ENCODE data around the gene PPIP5K2. TPM values are rescaled to one million over a fixed set of nuclear protein-coding genes. Genes with fewer than 3 reads are reported as not detected.
"Not testable (repeated sequence)": the region's sequence is repeated elsewhere in the genome, so short reads cannot be mapped to it uniquely, and the experiment has no call there.

Gene PPIP5K2
- total RNA-seq, 1 donor from 2014 or later = 54.5 TPM

DNA sequence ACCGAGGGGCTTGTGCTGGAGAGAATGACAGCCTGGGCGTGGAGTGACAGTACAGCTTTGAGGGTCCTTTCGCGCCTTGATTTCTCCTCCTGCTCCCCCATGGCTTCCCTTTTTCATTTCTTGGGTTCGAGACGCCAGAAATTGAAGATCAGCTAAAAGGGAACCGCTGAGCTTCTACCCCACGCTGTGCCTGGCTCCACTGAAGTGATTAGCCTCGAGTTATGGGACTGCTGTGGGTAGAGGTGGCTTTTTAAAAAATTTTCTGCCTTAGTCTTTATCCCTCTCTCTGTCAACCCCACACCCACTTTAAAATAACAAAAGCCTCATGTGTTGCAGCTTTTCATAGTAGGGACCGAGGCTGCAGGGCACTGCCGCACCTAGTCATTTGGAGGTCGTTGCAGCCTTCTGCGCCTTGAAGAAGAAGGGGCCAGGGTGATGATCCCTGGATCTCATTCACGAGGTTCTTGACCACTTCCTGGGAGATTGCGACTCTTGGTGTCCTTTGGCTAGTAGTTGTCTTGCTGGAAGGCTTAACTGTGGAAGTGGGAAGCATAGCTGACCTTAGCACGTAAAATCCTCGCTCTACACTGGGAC is 603 bp downstream of the PPIP5K2 start:
- DNase-seq (ENCODE audit: low spot score) = no peak

DNA sequence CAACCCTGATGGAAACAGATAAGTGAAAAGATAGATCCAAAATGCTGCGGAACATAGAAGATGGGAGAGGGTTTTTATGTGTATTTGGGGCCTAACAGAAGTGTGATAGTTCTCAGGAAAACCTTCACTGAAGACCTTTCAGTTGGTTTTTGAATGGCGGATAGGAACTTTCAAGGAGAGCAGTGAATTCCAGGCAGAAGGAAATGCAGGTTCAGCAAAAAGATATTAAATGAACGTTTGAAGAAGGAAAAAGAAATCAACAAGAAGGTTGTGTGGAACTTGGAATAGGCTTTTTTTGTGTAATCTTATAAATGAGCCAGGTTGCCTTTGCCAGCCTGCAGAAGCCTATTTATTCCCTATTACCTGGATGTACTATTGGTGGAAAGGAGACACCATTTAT is 2.1 kb downstream of the PPIP5K2 start:
- no peak for DNase-seq (ENCODE audit: low spot score)

DNA sequence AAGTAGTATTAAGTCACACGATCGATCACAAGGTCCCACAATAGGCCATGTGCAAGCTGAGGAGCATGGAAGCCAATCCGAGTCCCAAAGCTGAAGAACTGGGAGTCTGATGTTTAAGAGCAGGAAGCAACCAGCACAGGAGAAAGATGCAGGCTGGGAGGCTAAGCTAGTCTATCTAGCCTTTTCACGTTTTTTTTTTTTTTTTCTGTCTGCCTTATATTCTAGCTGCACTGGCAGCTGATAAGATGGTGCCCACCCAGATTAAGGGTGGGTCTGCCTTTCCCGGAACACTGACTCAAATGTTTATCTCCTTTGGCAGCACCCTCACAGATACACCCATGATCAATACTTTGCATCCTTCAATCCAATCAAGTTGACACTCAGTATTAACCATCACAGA is 6.5 kb downstream of the PPIP5K2 start:
- no peak for DNase-seq (ENCODE audit: low spot score)

DNA sequence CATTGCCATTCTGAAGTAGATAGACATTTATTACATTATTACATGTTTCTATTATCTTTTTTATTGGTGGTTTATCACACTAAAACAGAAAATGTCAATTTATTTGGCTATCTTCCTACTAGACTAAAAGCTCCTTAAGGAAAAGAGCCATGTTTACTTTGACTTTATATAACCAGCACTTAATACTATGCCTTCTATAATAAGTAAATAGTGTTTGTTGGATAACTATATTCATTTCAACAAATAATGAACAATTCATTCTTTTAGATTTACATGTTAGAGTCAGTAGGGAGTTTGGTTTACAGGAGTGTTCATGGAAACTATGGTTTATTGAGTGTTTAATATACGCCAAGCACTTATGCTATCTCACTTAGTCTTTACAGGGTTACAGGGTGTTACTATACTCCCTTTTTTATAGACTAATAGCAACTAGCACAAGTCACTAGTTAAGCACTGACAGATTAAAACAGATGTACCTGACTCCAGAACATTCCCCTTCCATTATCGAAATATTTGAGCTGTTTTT is 7.3 kb downstream of the PPIP5K2 start:
- no peak for DNase-seq (ENCODE audit: low spot score)

DNA sequence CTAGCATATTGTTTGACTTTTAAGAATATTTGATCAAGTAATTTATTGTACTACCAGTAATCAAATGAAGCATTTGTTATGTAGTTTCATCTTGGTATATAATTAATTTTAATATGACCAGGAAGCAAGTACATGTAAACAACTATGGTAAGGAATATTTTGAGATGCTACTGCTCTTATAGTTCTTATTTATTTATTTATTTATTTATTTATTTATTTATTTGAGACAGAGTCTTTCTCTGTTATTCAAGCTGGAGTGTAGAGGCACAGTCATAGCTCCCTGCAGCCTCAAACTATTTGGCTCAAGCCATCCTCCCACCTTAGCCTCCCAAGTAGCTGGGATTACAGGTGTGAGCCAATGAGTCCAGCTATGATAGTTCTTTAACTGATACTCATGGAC is 8.1 kb downstream of the PPIP5K2 start:
- no peak for DNase-seq (ENCODE audit: low spot score)

DNA sequence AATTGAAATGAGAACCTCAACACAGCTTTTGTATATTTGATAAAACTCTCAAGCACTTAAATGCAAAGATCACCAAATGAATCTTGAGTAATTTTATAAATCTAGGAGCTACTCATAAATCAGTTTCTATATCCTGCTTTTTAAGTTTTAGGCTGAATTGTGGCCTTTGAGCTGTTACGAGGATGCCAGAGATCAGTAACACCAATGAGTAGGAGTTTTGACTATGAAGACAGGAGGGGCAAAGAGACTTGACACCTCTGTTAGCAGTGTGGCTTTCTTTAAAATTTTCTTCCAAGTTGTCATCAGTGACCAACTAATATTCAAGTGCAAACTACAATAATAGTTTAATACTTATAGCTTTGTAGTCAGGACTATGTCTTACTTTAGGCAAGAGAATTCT is 12.6 kb downstream of the PPIP5K2 start:
- no peak for DNase-seq (ENCODE audit: low spot score)

DNA sequence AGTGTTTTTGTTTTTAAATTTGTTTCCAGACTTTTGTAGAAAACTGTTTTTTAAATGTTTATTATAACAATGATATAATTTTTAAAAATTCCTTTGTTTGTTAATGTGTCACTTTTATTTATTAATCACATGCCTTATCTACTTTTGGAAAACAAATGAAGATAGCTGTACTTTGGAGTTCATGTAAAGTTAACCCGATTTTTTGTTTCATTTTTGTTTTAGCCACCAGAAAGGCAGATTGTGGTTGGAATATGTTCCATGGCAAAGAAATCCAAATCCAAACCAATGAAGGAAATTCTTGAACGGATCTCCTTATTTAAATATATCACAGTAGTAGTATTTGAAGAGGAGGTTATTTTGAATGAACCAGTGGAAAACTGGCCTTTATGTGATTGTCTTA is 13.1 kb downstream of the PPIP5K2 start:
- no peak for DNase-seq (ENCODE audit: low spot score)

DNA sequence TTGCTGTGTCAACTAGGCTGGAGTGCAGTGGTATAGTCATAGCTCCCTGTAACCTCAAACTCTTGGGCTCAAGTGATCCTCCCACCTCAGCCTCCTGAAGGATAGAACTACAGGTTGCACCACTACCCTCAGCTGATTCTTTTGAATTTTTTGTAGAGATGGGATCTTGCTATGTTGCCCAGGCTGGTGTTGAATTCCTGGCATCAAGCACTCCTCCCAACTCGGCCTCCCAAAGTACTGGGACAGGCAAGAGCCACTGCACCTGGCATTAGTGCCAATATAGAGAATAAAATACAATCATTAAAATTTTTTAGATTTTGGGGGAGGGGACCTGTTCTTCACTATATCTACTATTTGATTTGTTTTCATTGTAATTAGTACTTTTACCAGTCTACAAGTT is 15.4 kb downstream of the PPIP5K2 start:
- DNase-seq (ENCODE audit: low spot score) = no peak

DNA sequence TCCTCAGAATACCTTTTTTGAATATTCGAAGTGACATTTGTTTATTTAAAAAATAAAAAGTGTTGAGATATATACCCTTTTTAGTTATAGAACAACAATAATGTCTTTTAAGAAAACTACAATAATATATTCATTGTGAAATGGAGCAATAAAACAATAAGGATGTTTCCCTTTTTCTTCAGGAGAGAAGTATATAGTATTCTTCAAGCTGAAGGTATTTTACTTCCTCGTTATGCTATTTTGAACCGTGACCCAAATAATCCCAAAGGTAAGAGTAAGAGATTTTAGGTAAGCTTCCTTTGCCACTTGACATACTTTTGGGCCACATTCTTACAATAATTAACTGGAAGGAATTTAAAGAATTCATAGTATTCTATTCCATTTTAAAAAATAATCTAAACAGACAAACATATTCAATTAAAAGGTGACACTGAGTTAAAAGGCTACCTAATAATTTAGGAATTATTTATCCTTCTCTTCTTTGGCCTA is 18.1 kb downstream of the PPIP5K2 start:
- DNase-seq (ENCODE audit: low spot score) = no peak

DNA sequence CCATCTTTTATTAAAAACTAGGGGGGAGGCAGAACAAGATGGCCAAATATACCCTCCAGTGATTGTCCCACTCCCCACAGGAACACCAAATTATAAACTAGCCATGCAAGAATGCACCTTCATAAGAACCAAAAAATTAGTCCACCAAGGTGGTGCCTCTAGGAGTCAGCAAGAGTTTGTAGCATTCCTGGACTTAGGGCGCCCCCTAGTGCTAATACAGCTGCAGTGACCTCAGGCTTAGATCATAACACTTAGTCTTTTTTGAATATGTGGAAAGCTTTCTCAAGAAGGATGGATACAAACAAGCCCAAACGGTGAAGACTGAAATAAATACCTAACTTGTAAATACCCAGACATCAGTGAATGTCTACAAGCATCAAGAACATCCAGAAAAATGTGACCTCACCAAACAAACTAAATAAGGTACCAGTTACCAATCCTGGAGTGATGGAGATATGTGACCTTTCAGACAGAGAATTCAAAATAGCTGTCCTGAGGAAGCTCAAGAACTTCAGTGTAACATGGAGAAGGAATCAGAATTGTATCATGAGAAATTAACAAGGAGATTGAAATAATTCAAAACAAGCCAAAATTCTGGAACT is 19.3 kb downstream of the PPIP5K2 start:
- no peak for DNase-seq (ENCODE audit: low spot score)

DNA sequence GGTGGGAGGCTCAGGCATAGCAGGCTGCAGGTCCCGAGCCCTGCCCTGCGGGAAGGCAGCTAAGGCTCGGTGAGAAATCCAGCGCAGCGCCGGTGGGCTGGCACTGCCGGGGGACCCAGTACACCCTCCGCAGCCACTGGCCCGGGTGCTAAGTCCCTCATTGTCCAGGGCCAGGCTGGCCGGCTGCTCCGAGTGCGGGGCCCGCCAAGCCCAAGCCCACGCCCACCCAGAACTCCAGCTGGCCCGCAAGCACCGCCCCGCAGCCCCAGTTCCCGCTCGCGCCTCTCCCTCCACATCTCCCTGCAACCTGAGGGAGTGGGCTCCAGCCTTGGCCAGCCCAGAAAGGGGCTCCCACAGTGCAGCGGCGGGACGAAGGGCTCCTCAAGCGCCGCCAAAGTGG is 22.0 kb downstream of the PPIP5K2 start:
- DNase-seq (ENCODE audit: low spot score) = not testable (repeated sequence)

DNA sequence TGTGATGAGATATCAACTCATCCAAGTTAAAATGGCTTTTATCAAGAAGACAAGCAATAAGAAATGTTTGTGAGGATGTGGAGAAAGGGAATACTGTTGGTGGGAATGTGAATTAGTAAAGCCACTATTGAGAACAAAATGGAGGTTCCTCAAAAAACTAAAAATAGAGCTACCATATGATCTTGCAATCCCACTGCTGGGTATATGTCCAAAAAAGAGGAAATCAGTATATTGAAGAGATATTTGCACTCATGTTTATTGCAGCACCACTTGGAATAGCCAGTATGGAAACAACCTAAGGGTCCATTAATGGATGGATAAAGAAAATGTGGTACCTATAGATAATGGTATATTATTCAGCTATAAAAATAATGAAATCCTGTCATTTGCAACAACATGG is 25.1 kb downstream of the PPIP5K2 start:
- DNase-seq (ENCODE audit: low spot score) = no peak

DNA sequence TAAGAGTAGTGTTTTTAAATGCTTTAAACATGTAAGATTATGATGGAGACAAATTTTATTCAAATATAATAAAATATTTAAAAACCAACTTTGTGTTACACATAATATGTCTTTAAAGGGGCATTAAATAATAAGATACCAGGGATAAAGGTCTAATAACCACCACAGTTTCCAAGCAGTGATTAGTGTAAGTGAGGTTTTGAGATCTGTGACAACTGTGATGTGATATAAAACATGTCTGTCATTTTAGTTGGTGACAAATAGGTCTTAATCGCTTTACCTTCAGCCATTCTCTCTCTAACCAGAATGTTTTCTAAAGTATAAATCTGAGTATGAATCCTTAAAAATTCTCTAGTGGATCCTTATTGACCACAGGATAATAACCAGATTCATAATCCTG is 28.1 kb downstream of the PPIP5K2 start:
- no peak for DNase-seq (ENCODE audit: low spot score)

DNA sequence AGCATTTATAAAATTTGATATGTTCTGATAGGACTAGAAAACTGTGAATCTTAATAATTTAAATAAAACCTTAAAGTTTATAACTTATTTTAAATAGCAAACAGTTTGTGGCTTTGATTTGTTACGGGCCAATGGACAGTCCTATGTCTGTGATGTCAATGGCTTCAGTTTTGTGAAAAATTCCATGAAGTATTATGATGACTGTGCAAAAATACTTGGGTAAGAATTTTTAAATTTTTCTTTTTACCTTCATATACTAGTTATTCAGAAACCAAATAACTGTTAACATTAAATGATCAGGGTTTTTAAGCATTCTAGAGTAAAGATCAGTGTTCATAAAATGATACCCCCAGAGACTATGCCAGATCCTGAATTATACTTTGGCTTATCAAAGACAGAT is 31.1 kb downstream of the PPIP5K2 start:
- no peak for DNase-seq (ENCODE audit: low spot score)

DNA sequence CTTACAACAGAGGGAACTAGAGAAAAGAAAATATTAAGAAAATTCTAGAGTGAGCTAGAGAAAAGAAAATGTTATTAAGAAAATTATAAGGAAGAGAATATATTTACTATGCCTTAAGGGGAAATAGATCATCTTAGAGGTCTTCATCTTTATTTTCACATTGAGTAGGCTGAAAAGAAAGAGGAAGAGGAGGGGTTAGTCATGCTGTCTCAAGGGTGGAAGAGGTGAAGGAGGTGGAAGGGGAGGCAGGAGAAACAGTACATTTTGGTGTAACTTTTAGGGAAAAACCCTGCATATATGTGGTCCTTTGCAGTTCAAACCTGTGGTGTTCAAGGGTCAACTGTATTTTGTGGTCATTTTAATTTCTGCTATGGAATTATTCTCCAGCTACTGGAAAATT is 46.6 kb downstream of the PPIP5K2 start:
- DNase-seq (ENCODE audit: low spot score) = no peak

DNA sequence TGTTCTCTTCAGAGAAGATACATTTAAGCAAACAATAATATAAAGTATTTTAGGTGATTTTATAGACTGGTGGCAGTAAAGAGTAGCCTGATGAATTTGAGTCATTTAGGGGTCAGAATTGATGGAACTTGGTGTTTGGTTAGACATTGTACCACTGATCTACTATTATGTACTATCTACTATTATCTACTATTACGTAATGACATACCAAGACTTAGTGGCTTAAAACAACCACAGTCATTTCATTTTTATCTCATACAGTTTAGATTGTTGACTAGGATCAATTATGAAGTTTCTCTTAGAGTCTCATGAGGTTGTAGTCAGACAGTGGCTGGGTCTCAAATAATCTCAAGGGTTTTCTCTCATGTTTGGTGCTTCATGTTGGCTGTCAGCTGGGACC is 54.0 kb downstream of the PPIP5K2 start:
- DNase-seq (ENCODE audit: low spot score) = no peak

DNA sequence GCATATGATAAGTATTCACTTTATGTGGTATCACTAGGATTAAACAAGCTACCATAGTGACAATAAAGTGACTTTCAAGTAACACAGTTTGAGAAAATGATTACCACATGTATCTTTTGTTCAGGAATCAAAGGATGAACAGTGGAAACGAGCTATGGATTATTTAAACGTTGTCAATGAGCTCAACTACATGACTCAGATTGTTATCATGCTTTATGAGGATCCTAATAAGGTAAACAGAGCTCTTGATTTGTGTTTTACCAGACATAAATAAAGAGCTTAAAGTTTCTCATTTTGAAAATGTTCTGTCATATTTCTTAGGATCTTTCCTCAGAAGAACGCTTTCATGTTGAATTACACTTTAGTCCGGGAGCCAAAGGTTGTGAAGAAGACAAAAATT is 57.4 kb downstream of the PPIP5K2 start:
- no peak for DNase-seq (ENCODE audit: low spot score)

DNA sequence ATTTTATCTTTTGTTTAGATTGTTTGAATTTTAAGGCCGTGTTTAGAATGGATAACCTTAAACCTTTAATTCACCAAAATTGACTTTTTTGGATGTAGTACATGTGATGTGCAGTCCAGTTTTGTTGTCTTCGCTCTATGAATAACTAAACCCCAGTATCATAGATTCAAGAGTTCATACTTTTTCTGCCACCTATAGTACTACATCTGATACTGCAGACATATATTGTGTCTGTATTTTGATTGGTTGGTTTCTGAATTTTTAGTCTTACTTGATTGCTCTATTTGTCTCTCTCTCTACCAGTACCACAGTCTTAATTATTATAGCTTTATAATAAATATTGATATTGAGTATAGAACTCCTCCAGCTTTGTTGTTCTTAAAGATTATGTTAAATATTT is 58.1 kb downstream of the PPIP5K2 start:
- no peak for DNase-seq (ENCODE audit: low spot score)

DNA sequence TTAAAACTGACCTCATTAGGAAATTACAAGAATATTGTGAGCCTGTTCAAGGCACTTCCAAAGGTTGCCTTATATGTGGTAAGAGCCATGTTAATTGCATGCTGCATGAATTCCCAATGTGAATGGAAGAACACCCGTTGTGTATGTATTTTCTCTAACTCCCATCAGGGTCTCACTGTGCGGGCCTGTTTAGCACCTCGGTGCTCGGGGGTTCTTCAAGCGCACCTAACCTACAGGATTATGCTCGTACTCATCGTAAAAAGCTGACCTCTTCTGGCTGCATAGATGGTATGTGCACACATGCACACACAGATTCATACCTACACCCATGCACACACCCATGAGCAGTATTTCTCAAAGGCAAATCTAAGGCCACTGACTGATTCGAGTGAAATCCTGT is 66.1 kb downstream of the PPIP5K2 start:
- no peak for DNase-seq (ENCODE audit: low spot score)

DNA sequence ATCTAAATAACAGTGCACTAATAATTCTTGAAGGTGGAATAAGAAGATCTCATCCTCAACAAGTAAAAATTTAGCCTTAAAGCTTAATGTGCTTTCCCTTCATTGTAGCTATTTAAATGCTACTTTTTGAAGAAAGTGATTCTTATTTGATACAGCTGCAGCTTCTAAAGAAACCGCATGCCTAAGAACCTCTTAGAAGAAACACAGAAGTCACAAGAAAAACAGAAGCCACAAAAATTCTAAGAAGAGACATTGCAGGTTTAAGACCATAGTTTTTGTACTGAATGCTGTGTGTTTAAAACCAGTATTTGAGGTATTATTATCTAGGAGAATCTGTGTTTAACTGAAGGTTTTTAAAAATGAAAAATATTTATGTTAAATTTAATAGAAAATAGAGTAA is 68.3 kb downstream of the PPIP5K2 start:
- no peak for DNase-seq (ENCODE audit: low spot score)

DNA sequence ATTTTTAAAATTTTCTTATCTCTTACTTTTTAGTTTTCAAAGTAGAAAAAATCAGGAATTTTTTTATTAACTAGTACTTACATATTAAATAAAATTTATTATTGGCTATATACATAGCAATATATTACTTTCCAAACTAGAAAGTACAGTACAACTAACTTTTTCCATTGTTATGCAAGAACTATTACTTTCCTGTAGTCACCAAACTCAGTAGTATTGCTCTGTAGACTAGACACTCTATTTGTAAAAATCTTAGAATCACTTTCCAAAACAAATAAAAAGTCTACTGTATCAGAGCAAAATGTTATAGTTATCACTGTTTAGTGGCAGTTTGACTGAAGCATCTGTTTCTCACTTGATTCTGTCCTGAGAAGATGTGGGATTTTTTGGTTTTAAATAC is 83.1 kb downstream of the PPIP5K2 start:
- DNase-seq (ENCODE audit: low spot score) = no peak

DNA sequence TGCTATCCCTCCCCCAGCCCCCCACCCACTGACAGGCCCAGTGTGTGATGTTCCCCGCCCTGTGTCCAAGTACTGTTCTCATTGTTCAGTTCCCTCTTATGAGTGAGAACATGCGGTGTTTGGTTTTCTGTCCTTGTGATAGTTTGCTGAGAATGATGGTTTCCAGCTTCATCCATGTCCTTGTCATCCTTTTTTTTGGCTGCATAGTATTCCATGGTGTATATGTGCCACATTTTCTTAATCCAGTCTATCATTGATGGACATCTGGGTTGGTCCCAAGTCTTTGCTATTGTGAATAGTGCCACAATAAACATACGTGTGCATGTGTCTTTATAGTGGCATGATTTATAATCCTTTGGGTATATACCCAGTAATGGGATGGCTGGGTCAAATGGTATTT is 84.9 kb downstream of the PPIP5K2 start:
- not testable (repeated sequence) for DNase-seq (ENCODE audit: low spot score)

DNA sequence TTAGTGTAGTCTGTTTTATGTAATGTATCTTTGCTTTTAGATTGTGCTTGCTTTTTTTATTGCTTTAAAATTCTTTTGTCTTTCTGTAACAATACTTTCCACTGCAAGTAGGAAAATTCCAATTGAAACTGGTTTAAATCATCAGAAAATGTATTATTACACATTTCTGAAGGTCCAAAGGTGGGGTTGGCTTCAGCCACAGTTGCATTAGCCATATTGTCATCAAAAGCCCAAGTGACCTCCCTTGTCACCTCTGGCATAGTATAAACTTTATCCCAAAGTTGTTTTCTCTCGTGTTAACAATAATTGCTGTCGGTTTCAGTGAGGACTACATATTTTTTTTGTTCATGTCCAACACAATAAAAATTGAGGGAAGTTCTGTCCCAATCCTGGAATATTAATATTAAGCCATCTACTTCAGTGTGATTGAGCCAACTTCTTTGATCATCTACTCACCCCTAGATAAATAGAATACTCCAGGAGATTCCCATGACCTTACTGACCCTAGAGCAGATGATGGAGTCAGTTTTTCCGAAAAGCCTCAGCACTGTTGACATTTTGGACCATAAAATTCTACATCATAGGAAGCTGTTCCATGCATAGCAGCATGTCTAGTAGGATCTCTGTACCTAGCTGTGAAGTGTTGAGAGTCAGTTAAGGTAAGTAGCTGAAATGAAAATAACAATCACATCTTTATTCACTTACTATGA is 86.0 kb downstream of the PPIP5K2 start:
- no peak for DNase-seq (ENCODE audit: low spot score)
